Brain microvascular endothelial cell (primary cell): ENCODE data around the gene TTC39C.

ENCODE experiments used
- DNase-seq: peaks from one replicate; pipeline ENCODE4 v3.0.0-alpha.2; 2020
- H3K27ac ChIP-seq: fragments of 250-450 bp; sonication (Bioruptor Pico); 2 replicates; pipeline ENCODE4 v1.5.1; 2020; ENCODE audit warnings: mild to moderate bottlenecking, moderate library complexity
- H3K27me3 ChIP-seq: fragments of 250-450 bp; sonication (Bioruptor Pico); replicated peaks from 2 replicates; pipeline ENCODE4 v1.5.1; 2020; ENCODE audit warnings: mild to moderate bottlenecking
- H3K36me3 ChIP-seq: fragments of 250-450 bp; sonication (Bioruptor Pico); replicated peaks from 2 replicates; pipeline ENCODE4 v1.5.1; 2020; ENCODE audit warnings: mild to moderate bottlenecking
- H3K4me3 ChIP-seq: 2 replicates; pipeline ENCODE4 v1.5.1; 2011; ENCODE audit warnings: low read depth, mild to moderate bottlenecking, control low read depth, low read length, moderate library complexity
- CTCF ChIP-seq: IDR thresholded peaks from 2 replicates; pipeline ENCODE4 v1.5.1; 2011; ENCODE audit warnings: low read depth, mild to moderate bottlenecking, moderate library complexity, low read length, control low read depth, inconsistent platforms; ENCODE audit errors: missing control alignments
- in situ Hi-C: cut with HindIII; loops from 2 replicates; pipeline ENCODE4 v1.10.0; 2017; ENCODE audit warnings: low sequenced_read_pairs, low pct_ligation_motif_present

The TTC39C gene

DNA sequence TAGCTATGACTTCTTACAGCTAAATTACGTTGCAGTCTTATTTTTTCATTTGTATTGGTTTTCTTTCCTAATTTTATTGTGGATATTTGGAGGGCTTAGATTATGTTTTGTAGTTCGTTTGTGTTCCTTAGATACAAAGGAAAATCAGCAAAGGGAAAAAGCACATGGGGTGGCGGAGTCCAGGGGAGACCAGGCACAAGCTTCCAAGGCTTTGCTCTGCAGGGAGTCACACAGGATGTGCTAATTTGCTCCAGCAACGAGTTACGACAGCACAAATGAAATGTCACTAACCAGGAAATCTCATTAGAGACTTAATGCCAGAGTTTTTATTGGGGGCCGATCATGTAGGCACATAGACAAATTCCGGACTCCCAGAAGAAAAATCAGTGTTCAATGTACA, 63.8 kb downstream of the TTC39C start:
- H3K27ac ChIP-seq: no peak overlapping the region
- in situ Hi-C loops: no loop called here
- H3K27me3 ChIP-seq: no peaks in the 10 kb centered on the region
- TF ChIP-seq CTCF: no peak
- no peaks in the 10 kb centered on the region for H3K36me3 ChIP-seq
- DNase-seq: no peak
- no peak overlapping the region for H3K4me3 ChIP-seq

- DNase-seq: no peak
- Histone ChIP-seq H3K4me3 (no peak overlapping the region), H3K36me3 (no peaks in the 10 kb centered on the region), H3K27ac (no peak overlapping the region), H3K27me3 (no peaks in the 10 kb centered on the region)
- no peak for TF ChIP-seq CTCF
- in situ Hi-C loops: no loop called here
Measured at GRCh38 chr18:24080861-24081260, 66.3 kb downstream of the TTC39C start.

- Histone ChIP-seq H3K4me3 (no peak overlapping the region), H3K36me3 (no peaks in the 10 kb centered on the region), H3K27me3 (no peaks in the 10 kb centered on the region), H3K27ac (no peak overlapping the region)
- no peak for TF ChIP-seq CTCF
- in situ Hi-C loops: no loop called here
- DNase-seq: no peak
Measured at GRCh38 chr18:24083550-24083949, 69.0 kb downstream of the TTC39C start.

- DNase-seq: no peak
- Histone ChIP-seq H3K27me3 (no peaks in the 10 kb centered on the region), H3K4me3 (no peak overlapping the region), H3K36me3 (no peaks in the 10 kb centered on the region), H3K27ac (no peak overlapping the region)
- no peak for TF ChIP-seq CTCF
- in situ Hi-C loops: no loop called here
Measured at GRCh38 chr18:24086082-24086481, 71.5 kb downstream of the TTC39C start.

DNA sequence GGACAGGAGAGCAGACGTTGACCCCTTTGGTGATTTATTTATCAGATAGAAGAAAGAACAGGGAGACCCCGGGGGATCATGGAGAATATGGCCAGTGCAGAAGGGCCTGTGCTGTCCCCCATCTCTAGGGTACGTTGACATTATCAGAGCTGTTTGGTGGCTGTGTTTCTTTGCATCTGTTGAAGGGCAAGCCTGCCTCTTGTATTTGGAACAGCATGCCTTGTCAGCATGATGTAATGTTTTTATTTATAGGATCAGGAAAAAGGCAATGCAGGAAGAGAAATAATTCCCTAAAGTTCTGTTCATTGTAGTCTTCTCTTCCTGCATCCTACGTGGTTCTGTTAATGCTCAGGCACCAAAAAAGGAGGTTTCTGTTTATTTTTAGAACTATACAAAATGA, 74.5 kb downstream of the TTC39C start:
- no peaks in the 10 kb centered on the region for H3K27me3 ChIP-seq
- H3K27ac ChIP-seq: no peak overlapping the region
- DNase-seq: no peak
- TF ChIP-seq CTCF: no peak
- H3K36me3 ChIP-seq: no peaks in the 10 kb centered on the region
- no peak overlapping the region for H3K4me3 ChIP-seq
- in situ Hi-C loops: no loop called here

GRCh38 chr18:24089515-24090337, 75.2 kb downstream of the TTC39C start:
- no peaks in the 10 kb centered on the region for H3K27me3 ChIP-seq
- in situ Hi-C loops: no loop called here
- no peak for DNase-seq
- no peak overlapping the region for H3K4me3 ChIP-seq
- no peak for TF ChIP-seq CTCF
- H3K27ac ChIP-seq: no peak overlapping the region
- no peaks in the 10 kb centered on the region for H3K36me3 ChIP-seq
